Activated CD4-positive, alpha-beta T cell treated with anti-CD3 and anti-CD28 coated beads for 36 hours (primary cell): ENCODE results near the gene PALLD. TPM values are rescaled to one million over a fixed set of nuclear protein-coding genes. Genes with fewer than 3 reads are reported as not detected.

Experiments used
- ATAC-seq: fragments of 200-7000 bp; cut with Tn5 transposase; one replicate; pipeline ENCODE4 v1.10.0; 2021; ENCODE audit warnings: mild to moderate bottlenecking, moderate library complexity
- CTCF ChIA-PET: fragments of 350-600 bp; sonication (Branson Sonifier 250); formaldehyde crosslinking; loops from one replicate; lab custom pipeline; 2021; ENCODE audit warnings: antibody characterized with exemption; lab: Charles Lee
- POLR2A ChIA-PET: fragments of 350-600 bp; sonication (Branson Sonifier 250); formaldehyde crosslinking; loops from one replicate; lab custom pipeline; 2021; ENCODE audit warnings: antibody characterized with exemption, inconsistent platforms; lab: Charles Lee
- DNase-seq: peaks from one replicate; pipeline ENCODE4 v3.0.0-alpha.2; 2020
- H3K27ac Mint-ChIP-seq: one replicate; pipeline ENCODE4 v1.8.0; 2021; ENCODE audit warnings: mixed read lengths
- H3K27me3 Mint-ChIP-seq: one replicate; pipeline ENCODE4 v1.8.0; 2021; ENCODE audit warnings: mixed read lengths
- H3K36me3 Mint-ChIP-seq: one replicate; pipeline ENCODE4 v1.8.0; 2021; ENCODE audit warnings: low read depth, mixed read lengths
- H3K4me1 Mint-ChIP-seq: one replicate; pipeline ENCODE4 v1.8.0; 2021; ENCODE audit warnings: mixed read lengths
- H3K4me3 Mint-ChIP-seq: one replicate; pipeline ENCODE4 v1.8.0; 2021; ENCODE audit warnings: mild to moderate bottlenecking, moderate library complexity, mixed read lengths
- H3K9me3 Mint-ChIP-seq: one replicate; pipeline ENCODE4 v1.8.0; 2021; ENCODE audit warnings: low read depth, mixed read lengths
- intact Hi-C, 2 experiments: fragments of 100-400 bp; cut with DNase I in 1 of 2; cut with micrococcal nuclease in 1 of 2; formaldehyde crosslinking; loops; one replicate each; pipeline versions ENCODE4 v1.14.2 to v1.15.1; 2022 to 2024; cut with DNase I, micrococcal nuclease
- total RNA-seq, 2 experiments: library from RNA; stranded (reverse); gene quantifications; one replicate each; pipeline ENCODE4 v1.2.3, GENCODE V29; 2021

Gene PALLD
- total RNA-seq, 2 experiments from 2014 or later: 9.5 to 11.0 TPM

DNA sequence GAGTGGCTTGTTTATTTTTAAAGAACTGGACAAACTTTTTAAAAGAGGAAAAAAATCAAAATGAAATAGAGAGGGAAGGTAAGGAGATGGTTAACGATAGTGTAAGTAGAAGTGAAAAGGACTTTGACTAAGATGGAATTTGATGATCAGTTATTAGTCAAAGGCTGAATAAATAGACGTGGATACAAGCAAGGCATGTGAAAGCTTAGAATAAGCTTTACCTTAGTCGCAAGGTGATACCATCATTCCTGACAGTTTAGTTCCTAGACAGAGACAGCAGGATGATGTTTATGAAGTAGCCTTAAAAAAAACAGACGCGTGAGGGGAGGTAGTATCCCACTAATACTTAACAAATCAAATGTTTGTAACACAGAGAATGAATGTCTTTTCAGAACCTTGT, 97.3 kb downstream of the PALLD start:
- CTCF ChIA-PET: interaction anchor here (1.5 kb wide), 1 partner anchor 9 kb away, joined by 3 read pairs; no protein-coding TSS in a partner anchor

DNA sequence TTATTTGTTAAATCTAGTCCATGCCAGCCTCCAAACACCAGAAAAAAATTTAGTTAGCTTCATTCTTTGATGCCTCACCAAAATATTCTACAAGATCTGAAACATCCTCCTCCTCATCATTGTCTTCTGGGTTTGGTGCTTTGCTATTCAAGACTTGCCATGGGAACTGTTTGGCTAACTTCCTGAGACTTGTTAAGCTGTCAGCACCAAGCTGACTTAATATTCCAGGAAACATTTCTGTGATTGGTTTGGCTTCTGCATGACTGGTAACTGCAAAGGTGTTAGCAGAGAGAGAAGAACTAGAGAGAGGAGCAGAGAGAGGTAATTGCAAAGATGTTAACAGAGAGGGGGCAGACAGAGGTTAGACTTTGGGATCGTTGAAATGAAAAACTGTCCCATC, 101.3 kb downstream of the PALLD start:
- ChIA-PET POLR2A (no interaction called here), CTCF (no interaction called here)
- ATAC-seq (no peak), DNase-seq (no peak)
- intact Hi-C loops: no loop called here
- H3K4me1 Mint-ChIP-seq: no peaks in the 10 kb centered on the region
- H3K27ac Mint-ChIP-seq: no peak overlapping the region
- no peak overlapping the region for H3K4me3 Mint-ChIP-seq
- H3K9me3 Mint-ChIP-seq: no peaks in the 10 kb centered on the region
- no peaks in the 10 kb centered on the region for H3K36me3 Mint-ChIP-seq
- H3K27me3 Mint-ChIP-seq: peaks cover 5% of the 10 kb centered on the region

More for the DNA sequence above, 97.3 kb downstream of the PALLD start:
- no peak overlapping the region for H3K27ac Mint-ChIP-seq
- no peaks in the 10 kb centered on the region for H3K4me1 Mint-ChIP-seq
- DNase-seq (no peak), ATAC-seq (no peak)
- no peaks in the 10 kb centered on the region for H3K36me3 Mint-ChIP-seq
- intact Hi-C loops: no loop called here
- POLR2A ChIA-PET: no interaction called here
- H3K27me3 Mint-ChIP-seq: no peaks in the 10 kb centered on the region
- H3K9me3 Mint-ChIP-seq: no peaks in the 10 kb centered on the region
- H3K4me3 Mint-ChIP-seq: no peak overlapping the region

DNA sequence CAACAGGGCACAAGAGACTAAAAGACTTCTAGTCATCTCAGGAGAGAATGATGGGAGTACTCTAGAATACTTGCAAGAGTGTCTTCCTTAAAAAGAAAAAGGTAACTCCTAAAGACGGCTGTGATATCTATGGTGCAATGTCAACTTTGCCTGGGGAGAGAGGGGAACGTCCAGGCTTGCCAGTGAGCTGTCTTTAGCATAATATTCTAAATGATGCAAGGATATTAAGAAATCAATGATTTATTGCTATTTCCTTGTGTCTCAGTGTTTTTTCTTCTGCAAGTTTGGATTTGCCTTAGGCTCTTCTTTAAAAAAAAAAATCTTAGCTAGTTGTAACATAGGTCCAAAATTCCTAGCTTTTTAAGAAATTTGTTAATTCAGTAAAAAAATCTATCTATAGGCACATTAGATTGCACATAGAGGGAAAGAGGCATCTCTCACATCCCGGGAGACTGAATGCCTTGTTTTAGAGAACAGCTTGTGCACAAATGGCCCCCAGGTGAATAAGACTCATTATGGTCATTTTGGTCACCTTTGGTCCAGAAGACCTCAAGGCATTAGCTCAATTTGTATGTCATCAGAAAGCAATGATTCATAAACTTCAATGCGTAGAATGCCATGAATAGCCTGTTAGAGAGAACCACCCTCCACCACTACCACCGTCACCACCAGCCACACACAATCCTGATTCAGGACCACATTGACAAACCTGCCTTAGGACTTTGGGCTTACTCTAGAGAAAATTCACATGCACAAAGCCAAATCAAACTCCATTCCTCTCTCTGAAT, 104.1 kb downstream of the PALLD start:
- ATAC-seq (no peak), DNase-seq (no peak)
- intact Hi-C loops: no loop called here
- no peaks in the 10 kb centered on the region for H3K9me3 Mint-ChIP-seq
- CTCF ChIA-PET: no interaction called here
- H3K4me3 Mint-ChIP-seq: no peak overlapping the region
- no peak overlapping the region for H3K27ac Mint-ChIP-seq
- peaks cover 5% of the 10 kb centered on the region for H3K27me3 Mint-ChIP-seq
- no peaks in the 10 kb centered on the region for H3K4me1 Mint-ChIP-seq
- no peaks in the 10 kb centered on the region for H3K36me3 Mint-ChIP-seq
- POLR2A ChIA-PET: no interaction called here

DNA sequence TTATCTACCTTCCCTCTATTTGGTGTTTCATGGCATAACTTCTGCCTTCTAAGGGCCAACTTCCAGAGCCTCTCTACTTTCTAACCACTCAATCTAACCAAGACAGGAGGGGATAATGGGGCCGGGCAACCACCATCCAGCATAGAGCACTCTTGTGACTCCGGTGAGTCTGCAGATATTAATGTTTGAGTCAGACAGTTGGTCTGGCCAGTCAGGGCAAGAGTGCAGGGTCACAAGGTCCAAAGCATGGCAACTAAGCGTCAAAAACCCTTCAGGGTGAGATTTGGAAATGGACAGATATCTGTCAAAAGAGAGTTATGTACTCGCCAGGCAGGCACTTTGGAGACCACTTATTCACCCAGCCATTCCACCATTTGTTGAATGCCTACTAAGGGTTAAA, 105.0 kb downstream of the PALLD start:
- ATAC-seq (no peak), DNase-seq (no peak)
- ChIA-PET CTCF (no interaction called here), POLR2A (no interaction called here)
- Mint-ChIP-seq H3K4me3 (no peak overlapping the region), H3K27me3 (peaks cover 5% of the 10 kb centered on the region), H3K9me3 (no peaks in the 10 kb centered on the region), H3K4me1 (no peaks in the 10 kb centered on the region), H3K27ac (no peak overlapping the region), H3K36me3 (no peaks in the 10 kb centered on the region)
- intact Hi-C loops: no loop called here

DNA sequence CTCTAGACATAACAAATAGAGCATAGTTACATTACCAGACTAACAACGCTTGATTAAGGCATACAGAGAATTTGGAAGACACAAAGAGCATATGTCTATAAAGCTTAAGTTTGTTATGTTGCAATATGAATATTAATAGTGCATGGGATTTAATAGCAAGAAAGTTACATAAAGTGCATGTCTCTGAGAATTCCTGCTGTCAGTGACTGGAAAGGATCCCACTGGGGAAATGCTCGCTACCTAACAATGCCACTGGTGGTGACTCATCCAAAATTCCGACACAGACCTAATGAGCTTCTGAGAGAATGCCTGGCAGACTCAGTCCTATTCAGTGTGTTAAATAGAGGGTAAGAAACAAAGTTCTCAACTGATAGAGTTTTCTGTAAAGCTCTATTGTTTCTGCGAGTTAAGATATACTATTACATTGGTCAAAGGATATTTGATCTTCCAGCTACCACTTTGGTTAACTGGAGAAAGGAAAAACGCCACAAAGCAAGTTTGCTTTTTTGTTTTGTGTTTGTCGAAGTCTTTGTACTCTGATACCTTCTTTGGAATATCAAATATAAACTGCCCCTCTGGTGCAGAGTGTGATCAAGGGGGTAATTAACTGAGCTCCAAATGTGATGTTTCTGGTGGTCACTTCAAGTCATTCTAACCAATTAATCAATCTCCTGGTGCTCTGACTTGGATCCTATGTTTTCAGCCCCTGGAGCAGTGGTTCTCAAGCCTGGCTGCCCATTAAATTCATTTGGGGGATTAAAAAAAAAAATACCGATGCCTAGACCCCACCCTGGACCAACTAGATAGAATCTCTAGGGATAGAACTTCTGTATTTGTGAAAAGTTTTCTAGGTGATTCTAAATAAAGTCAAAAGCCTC, 107.9 kb downstream of the PALLD start:
- CTCF ChIA-PET: interaction anchor here (1.2 kb wide), 1 partner anchor 320 kb away, joined by 3 read pairs; no protein-coding TSS in a partner anchor
- no peaks in the 10 kb centered on the region for H3K36me3 Mint-ChIP-seq
- DNase-seq: no peak
- intact Hi-C loops: no loop called here
- POLR2A ChIA-PET: no interaction called here
- no peak overlapping the region for H3K4me3 Mint-ChIP-seq
- no peak for ATAC-seq
- peaks cover 6% of the 10 kb centered on the region for H3K27me3 Mint-ChIP-seq
- H3K9me3 Mint-ChIP-seq: no peaks in the 10 kb centered on the region
- no peak overlapping the region for H3K27ac Mint-ChIP-seq
- no peaks in the 10 kb centered on the region for H3K4me1 Mint-ChIP-seq

DNA sequence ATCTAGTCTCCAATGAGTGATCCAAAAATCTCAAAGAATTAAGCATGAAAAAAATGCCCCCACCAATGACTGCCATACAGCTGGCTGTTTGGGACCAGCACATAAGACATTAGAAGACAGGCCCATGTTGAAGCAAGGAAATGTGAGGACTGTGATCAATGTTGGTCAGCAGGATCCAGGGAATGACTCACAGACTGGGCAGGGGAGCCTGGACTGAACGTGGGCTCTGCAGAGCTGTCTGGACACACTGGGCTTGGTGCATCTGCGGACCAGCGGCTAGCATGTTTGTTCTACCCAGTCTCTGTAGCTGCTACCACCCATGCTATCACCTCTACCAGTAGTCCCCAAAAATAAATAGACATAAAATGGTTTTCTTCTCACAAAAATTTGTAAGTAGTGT, 108.6 kb downstream of the PALLD start:
- Mint-ChIP-seq H3K27me3 (peaks cover 8% of the 10 kb centered on the region), H3K36me3 (no peaks in the 10 kb centered on the region), H3K4me3 (no peak overlapping the region), H3K27ac (no peak overlapping the region), H3K4me1 (no peaks in the 10 kb centered on the region), H3K9me3 (no peaks in the 10 kb centered on the region)
- CTCF ChIA-PET: interaction anchor here (1.2 kb wide), 1 partner anchor 319 kb away, joined by 3 read pairs; no protein-coding TSS in a partner anchor
- POLR2A ChIA-PET: no interaction called here
- intact Hi-C loops: no loop called here
- no peak for ATAC-seq
- DNase-seq: no peak

DNA sequence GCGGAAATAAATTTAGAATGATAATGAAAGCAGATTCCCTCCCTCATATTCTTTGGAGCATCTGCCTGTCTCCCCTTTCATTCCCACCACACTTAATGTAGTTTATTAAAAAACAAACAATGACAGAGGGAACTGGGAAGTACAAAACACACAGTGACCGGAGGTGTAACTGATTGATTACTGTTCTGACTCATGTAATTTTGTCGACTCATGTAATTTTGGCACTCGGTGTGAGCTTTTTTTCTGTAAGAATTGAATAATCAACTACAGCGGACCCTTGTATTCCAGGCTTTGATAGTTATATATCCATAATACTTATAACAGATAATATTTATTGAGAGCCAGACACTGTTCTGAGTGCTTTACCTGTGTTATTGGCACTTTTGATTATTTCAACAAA, 110.4 kb downstream of the PALLD start:
- ATAC-seq: no peak
- Mint-ChIP-seq H3K27ac (no peak overlapping the region), H3K4me3 (no peak overlapping the region), H3K4me1 (no peaks in the 10 kb centered on the region), H3K27me3 (peaks cover 7% of the 10 kb centered on the region), H3K9me3 (no peaks in the 10 kb centered on the region), H3K36me3 (no peaks in the 10 kb centered on the region)
- no peak for DNase-seq
- intact Hi-C loops: no loop called here
- CTCF ChIA-PET: no interaction called here
- POLR2A ChIA-PET: no interaction called here

DNA sequence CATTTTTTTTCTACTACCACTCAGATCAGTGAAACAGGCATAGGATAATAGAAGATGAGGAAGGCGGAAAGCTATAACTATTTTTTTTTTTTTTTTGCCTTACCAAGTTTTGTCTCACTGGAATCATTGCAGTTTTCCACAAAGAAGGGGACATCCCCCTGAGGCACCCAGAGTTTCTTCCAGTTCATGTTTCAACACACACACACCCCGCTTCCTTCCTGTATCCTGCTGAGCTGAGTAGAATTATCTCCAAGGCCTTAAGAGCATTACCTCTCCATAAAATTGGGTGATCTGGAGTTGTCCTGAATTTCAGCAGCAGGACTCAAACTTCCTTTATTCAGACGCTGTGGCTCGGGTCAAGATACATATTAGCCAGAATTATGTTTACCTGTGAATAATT, 111.9 kb downstream of the PALLD start:
- H3K36me3 Mint-ChIP-seq: no peaks in the 10 kb centered on the region
- no peaks in the 10 kb centered on the region for H3K9me3 Mint-ChIP-seq
- POLR2A ChIA-PET: interaction anchor here (0.6 kb wide), 1 partner anchor 23 kb away, joined by 3 read pairs; no protein-coding TSS in a partner anchor

DNA sequence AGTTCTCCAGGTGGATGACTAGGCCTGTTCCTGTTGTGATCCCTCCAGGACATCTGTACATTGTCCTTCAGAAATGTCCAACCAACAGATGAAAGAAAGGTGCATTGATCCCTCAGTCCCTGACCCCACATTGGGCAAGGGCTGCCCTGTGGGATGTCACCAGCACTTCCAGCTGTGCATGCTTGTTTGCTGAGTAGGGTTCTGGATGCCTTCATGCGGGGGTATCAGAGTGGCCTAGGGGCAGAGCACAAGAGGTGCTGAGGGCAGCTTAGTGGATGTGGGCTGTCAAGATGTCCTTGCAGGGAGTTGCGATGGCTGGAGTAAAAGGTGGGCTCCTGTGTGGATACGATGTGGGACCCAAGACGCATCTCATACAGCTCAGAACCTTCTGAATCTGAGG, 112.5 kb downstream of the PALLD start:
- Mint-ChIP-seq H3K36me3 (no peaks in the 10 kb centered on the region), H3K27ac (no peak overlapping the region), H3K9me3 (no peaks in the 10 kb centered on the region), H3K4me1 (no peaks in the 10 kb centered on the region), H3K4me3 (no peak overlapping the region), H3K27me3 (peaks cover 7% of the 10 kb centered on the region)
- ATAC-seq: no peak
- intact Hi-C loops: no loop called here
- DNase-seq: no peak
- CTCF ChIA-PET: interaction anchor here (1.4 kb wide), 1 partner anchor 24 kb away, joined by 3 read pairs; no protein-coding TSS in a partner anchor
- POLR2A ChIA-PET: no interaction called here

More for the DNA sequence above, 111.9 kb downstream of the PALLD start:
- Mint-ChIP-seq H3K27ac (no peak overlapping the region), H3K4me3 (no peak overlapping the region), H3K27me3 (peaks cover 7% of the 10 kb centered on the region), H3K4me1 (no peaks in the 10 kb centered on the region)
- ATAC-seq: no peak
- no peak for DNase-seq
- CTCF ChIA-PET: interaction anchor here (1.4 kb wide), 1 partner anchor 25 kb away, joined by 3 read pairs; no protein-coding TSS in a partner anchor
- intact Hi-C loops: no loop called here

DNA sequence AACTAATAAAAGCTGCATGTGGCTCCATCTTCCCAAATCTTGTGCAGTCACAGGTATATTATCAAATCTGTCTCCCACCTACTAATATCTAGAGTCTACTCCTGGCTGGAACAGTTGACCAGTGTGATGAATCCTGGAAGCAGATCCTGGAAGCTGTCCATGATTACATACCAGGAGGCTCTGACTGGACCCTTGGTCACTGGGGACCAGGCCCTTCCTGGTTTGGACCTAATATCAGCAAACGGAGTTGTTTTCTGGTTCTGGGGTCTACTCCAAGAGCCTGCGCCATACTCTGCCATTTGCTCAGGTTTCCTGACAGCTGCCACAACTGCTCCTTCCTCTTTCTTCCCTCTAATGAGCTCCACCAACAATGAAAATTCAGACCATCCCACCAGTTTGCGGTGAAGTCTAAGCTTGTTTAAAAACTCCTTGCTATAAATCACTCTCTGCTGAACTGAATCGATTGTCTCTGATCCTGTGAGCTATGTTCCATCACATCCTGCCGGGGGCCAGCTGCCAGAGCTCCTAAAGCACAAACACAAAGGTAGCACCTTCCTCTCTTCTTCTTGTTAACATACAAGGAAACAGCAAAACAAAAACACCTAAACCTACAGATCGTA, 114.2 kb downstream of the PALLD start:
- ATAC-seq (no peak), DNase-seq (no peak)
- Mint-ChIP-seq H3K27me3 (peaks cover 9% of the 10 kb centered on the region), H3K4me1 (no peaks in the 10 kb centered on the region), H3K27ac (no peak overlapping the region), H3K4me3 (no peak overlapping the region), H3K9me3 (no peaks in the 10 kb centered on the region), H3K36me3 (no peaks in the 10 kb centered on the region)
- ChIA-PET POLR2A (no interaction called here), CTCF (no interaction called here)
- intact Hi-C loops: no loop called here

DNA sequence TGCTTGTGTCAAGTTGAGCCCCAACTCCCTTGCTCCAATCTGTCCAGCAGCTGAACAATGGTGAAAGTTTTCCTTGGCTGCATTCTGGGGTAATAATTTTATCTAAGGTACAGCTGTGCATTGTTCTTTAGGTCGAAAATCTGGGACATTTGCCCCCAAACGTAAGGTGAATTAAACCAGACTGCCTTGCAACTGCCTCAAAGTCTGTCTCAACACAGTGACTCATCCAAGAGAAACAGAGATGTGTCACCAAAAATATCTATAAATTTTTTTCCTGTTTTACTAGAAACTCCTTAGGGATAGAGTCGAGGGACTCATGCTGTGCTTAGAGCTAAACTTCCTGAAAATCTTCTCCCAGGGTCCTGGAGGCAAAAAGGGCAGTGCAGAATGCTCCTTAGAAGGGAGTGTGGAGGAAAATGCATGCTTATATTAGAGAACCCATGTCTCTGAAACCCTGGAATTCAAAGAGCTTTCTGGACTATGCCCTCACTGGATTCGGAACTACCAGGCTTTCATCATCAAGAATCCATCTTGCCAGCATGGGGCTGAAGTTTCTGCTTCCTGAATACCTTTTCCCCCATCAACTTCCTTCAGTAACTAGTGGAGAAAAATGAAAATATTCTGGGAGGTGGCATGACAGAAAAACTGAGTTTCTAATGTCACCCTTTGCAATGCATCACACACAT, 115.7 kb downstream of the PALLD start:
- Mint-ChIP-seq H3K4me3 (no peak overlapping the region), H3K27ac (no peak overlapping the region), H3K27me3 (peaks cover 10% of the 10 kb centered on the region), H3K36me3 (no peaks in the 10 kb centered on the region), H3K4me1 (no peaks in the 10 kb centered on the region), H3K9me3 (no peaks in the 10 kb centered on the region)
- ATAC-seq: no peak
- CTCF ChIA-PET: no interaction called here
- POLR2A ChIA-PET: no interaction called here
- intact Hi-C loops: no loop called here
- no peak for DNase-seq
